GM19193 (cell line): ENCODE results near the gene CHD5.

ENCODE experiments used
- POLR2A ChIP-seq: IDR thresholded peaks from 4 replicates; pipeline ENCODE4 v1.6.1; 2011; ENCODE audit not compliant: insufficient read depth, insufficient read length; ENCODE audit errors: extremely low read depth

The CHD5 gene

GRCh38 chr1:6170116-6170741 lies 9.9 kb downstream of the CHD5 start:
- no peak for TF ChIP-seq POLR2A

- TF ChIP-seq POLR2A: no peak
Measured at GRCh38 chr1:6168947-6169586, 11.1 kb downstream of the CHD5 start.

- no peak for TF ChIP-seq POLR2A
Measured at GRCh38 chr1:6167391-6168303, 12.5 kb downstream of the CHD5 start.

GRCh38 chr1:6166655-6167390 lies 13.3 kb downstream of the CHD5 start:
- no peak for TF ChIP-seq POLR2A

GRCh38 chr1:6166221-6166620 lies 13.9 kb downstream of the CHD5 start:
- TF ChIP-seq POLR2A: no peak

GRCh38 chr1:6165441-6165985 lies 14.6 kb downstream of the CHD5 start:
- TF ChIP-seq POLR2A: no peak

- TF ChIP-seq POLR2A: no peak
Measured at GRCh38 chr1:6165027-6165426, 15.1 kb downstream of the CHD5 start.

- no peak for TF ChIP-seq POLR2A
Measured at GRCh38 chr1:6163973-6164617, 16.0 kb downstream of the CHD5 start.

- no peak for TF ChIP-seq POLR2A
Measured at GRCh38 chr1:6163191-6163972, 16.7 kb downstream of the CHD5 start.

GRCh38 chr1:6162773-6163172 lies 17.3 kb downstream of the CHD5 start:
- no peak for TF ChIP-seq POLR2A

- TF ChIP-seq POLR2A: no peak
Measured at GRCh38 chr1:6162341-6162740, 17.8 kb downstream of the CHD5 start.

GRCh38 chr1:6158181-6158580 lies 21.9 kb downstream of the CHD5 start:
- no peak for TF ChIP-seq POLR2A

GRCh38 chr1:6157528-6158174 lies 22.5 kb downstream of the CHD5 start:
- no peak for TF ChIP-seq POLR2A
